GM15510 (cell line): ENCODE results near the gene NRAP.

Source experiments
- POLR2A ChIP-seq: IDR thresholded peaks from 3 replicates; pipeline ENCODE4 v1.6.1; 2011; ENCODE audit warnings: borderline replicate concordance; ENCODE audit not compliant: insufficient read length; ENCODE audit errors: extremely low read depth

Gene NRAP

DNA sequence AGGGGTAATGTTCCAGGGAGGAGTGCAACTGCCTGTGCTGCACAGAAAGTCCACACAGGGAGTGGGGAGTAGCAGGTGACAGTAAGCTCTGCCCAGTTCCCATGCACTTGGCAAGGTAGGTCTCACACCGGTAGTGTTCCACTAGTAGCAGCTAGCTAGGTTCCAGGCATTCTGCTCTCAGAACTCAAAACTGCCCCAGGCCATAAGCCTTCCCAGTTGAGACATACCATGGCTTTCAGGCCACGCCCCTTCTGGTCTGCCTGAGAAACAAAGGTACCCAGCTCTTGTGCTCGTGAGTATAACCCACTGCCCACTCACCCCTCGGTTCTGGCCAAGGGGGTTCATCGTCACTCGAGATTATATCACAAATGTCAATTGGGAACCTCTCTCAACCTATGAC lies 28.4 kb upstream of the NRAP start:
- no peak for TF ChIP-seq POLR2A

DNA sequence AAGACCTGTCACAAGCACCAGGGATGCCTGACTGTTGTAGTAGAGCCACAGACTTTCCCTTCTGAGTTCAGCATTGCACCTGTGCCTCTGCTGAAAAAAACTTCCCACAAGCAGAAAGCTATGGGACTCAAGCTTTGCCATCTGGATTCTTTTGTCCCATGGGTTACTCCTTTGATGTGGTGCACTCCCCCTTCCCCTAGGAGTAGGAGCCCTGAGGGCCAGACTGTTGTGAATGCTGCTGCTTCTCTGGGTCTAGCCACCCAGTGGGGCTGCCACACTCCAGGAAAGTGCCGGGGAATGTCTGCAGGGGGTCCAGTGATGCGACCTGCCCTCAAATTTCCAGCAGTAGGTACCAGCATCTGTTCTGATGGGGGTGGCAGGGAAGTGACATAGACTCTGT lies 27.5 kb upstream of the NRAP start:
- TF ChIP-seq POLR2A, result no peak

DNA sequence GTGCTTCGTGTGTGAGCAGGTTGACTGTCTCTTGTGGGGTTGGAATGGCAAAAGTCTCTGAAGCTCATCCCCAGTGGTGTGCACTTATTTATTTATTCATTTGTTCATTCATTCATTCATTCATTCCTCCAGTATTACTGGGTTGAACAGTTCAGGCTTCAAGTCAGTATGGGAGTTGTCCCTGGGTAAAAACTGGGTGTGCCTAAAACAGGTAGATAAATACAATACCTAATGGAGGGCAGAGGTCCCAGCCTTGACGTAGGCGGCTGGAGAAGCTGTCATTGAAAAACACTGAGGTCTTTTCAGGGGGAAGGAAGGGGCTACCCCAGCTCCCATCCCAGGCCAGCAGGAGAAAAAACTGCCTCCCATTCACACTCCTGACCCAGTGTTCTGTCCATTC lies 26.9 kb upstream of the NRAP start:
- TF ChIP-seq POLR2A, result no peak

DNA sequence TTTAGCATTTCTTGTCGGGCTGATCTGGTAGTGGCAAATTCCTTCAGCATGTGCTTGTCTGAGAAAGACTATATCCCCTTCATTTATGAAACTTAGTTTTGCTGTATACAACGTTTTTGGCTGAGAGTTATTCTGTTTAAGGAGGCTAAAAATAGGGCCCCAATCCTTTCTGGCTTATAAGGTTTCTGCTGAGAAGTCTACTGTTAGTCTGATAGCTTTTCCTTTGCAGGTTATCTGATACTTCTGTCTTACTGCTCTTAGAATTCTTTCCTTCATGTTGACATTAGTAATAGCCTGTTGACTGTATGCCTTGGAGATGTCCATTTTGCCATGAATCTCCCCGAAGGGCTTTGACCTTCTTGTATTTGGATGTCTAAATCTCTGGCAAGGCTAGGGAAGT lies 25.7 kb upstream of the NRAP start:
- no peak for TF ChIP-seq POLR2A

DNA sequence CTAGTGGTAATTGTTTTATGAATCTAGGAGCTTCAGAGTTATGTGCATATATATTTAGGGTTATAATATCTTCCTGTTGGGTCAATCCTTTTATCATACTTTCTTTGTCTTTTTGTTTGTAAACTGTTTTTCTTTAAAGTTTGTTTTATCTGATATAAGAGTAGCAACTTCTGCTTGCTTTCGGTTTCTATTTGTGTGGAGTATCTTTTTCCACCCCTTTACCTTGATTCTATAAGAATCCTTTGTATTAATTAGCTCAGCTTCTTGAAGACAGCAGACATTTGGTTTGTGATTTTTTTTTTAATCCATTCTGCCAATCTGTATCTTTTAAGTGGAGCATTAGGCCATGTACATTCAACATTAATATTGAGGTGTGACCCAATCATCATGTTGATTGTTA lies 25.2 kb upstream of the NRAP start:
- TF ChIP-seq POLR2A, result no peak

DNA sequence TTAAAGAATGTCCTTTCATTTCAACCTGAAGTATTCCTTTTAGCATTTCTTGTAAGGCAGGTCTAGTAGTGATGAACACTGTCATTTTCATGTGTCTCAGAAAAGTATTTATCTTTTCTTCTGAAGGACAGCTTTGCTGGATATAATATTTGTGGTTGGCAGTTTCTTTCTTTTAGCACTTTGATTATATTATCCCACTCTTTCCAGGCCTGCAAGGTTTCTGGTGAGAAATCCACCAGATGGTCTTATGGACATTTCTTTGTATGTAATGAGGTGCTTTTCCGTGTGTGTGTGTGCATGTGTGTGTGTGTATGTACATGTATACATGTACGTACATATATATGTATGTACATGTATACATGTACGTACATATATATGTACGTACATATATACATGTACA lies 23.2 kb upstream of the NRAP start:
- no peak for TF ChIP-seq POLR2A

DNA sequence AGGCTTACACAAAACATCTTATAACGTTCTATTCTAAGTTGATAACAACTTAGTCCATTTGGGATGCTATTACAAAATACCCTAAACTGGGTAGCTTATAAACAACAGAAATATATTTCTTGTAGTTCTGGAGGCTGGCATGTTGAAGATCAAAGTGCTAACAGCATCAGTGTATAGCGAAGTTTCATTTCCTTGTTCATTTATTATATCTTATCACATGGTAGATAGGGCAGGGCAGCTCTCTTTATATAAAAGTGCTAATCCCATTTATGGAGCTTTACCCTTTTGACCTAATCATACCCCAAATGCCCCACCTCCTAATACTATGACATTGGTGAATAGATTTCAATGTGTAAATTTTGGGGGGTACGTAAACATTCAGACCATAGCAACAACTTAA lies 22.2 kb upstream of the NRAP start:
- TF ChIP-seq POLR2A, result no peak

DNA sequence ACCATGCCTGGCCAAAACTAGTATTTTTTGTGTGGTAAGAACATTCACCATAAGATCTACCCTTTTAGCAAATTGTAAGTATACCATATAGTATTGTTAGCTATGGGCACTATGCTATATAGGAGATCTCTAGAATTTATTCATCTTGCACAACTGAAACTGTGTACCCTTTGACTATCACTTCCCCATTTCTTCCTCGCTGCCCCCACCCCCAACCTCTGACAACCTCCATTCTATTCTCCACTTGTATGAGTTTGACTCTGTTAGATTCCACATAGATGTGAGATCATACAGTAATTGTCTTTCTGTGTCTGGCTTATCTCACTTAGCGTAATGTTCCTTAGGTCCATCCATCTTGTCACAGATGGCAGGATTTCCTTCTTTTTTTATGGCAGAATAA lies 19.5 kb upstream of the NRAP start:
- no peak for TF ChIP-seq POLR2A

DNA sequence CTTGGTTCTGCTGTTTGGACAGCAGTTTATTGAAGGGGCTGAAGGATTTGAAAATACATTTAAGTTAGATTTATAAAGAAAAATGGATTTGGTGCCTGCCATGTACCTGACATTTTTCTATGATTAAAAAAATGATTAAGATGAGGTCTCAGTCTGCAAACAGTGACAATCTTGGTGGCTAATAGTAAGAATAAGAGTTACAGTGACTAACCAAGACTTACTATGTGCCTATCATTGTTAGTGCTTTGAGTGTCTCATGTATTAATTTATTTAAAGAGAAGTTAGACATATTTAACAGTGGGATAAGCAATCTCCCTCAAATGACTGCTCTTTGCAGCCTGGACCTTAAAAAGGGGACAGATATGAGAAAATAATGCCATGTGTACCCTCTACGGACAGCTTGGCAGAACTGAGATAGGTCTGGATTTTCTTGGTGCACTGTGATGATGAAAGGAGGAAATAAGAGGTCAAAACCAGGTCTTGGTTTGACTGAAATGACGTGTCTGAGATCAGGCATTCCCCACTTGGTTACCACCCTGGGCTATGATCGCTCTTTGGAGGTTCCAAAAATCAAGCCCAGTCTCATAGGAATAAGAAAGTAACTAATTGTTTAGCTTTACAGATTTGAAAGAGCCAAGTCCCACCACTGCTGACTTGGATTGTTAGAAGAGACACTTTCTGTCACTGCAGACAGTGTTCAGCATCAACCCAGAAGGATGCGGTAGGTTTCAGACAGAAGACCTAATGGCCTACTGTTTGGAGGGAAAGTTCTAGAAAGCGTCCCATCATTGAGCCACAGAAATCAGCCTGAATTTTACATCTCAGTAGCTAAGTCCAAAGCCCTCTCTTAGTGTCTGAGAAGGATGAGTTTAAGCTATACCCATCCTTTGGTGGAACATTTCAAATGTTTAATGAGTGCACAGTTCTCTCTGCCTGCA lies 18.0 kb upstream of the NRAP start:
- TF ChIP-seq POLR2A, result no peak

DNA sequence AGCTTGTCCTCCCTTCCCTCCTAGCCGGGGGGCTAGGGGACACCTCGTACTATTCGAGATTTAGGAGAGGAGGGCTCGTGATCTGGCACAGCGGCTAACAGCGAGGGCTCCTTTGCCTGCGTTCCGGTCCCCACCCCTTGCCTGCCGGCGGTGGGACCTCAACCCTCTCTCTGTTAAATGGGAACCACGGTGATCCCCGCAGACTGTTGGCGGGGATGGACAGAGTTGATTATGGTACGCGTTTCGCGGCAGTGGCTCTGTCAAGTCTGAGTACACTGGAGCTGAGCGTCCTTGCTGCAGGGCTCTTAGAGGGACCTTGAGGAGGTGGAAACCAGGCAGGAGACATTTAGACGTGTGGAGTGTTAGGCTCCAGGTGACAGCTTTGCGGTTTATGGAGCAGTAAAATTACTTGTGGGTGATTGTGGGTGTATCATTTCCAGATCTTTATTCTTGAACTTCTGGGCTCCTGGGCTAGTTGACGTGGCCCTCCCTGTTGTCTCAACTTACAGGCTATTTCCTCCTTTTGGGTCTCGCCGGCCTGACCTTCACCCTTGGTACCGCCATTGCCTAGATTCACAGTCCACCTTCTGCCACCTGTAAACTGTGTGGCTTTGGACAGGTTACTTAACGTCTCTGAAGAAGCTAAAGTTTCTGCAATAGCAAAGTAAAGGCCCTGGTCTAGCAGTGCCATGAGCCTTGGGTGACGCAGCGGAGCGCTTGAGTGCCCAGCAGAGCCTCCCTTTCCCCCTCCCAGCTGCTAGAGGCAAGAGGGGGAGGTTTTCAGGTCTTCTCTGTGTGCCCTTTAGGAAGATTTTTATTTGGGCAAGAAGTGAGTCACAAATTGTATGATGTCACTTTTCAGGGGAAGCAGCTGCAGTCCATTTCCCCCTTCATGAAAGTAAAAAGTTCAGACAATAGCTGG lies 16.6 kb upstream of the NRAP start:
- peak; percentile 11 for TF ChIP-seq POLR2A

DNA sequence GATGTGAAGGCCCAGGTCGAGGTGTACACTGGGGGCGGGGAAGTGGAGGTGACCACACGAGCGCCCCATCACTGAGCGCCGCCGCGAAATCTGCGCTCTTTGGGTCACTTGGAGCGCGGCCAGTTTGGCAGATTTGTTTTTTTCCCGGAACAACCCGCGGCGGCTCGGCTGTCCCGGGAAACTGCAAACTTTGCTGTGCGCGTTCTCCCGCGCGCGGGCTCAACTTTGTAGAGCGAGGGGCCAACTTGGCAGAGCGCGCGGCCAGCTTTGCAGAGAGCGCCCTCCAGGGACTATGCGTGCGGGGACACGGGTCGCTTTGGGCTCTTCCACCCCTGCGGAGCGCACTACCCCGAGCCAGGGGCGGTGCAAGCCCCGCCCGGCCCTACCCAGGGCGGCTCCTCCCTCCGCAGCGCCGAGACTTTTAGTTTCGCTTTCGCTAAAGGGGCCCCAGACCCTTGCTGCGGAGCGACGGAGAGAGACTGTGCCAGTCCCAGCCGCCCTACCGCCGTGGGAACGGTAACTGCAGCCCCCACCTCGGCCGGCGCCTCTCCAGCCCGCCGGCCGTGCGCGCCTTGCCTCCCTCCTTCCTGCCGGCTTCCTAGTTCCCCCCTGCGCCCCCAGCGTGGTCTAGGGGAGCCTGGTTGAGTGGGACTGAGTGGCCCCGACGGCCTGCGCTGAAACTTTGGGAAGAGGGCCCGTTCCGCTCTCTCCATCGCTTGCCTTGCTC lies 15.8 kb upstream of the NRAP start, which contains the start of gene CASP7:
Gene CASP7 (plus strand): TSS at position 450 of the 727 bp plus-strand sequence. CDS start 17,582 bp downstream, outside the sequence.
- peak; percentile 64 for TF ChIP-seq POLR2A

DNA sequence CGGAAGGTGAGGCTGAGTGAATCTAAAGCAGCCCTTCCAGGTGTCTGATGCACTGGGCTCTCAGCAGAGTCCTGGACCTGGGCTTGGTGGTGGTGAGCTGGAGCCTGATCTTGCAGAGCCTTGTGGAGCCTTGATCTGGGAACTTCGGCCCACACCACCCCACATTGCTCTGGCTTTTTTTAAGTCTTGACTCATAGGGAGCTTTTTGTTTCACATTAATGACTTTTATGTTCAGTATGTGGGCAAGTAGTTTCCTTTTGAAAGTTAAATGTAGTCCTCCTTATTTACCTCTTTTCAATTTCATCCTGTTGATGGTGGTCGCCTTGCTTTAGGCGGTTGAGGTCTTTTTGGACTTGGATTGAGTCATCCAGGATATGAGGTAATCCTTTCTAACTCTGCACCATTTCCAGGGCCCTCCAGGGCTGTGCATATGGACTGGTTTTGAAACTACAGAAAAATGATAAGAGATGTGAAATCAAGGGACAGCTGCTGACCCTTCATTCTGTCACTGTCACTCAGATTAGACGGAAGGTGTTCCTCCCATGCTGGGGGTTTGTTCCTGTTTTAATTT lies 2.9 kb upstream of the NRAP start:
- TF ChIP-seq POLR2A, result no peak

DNA sequence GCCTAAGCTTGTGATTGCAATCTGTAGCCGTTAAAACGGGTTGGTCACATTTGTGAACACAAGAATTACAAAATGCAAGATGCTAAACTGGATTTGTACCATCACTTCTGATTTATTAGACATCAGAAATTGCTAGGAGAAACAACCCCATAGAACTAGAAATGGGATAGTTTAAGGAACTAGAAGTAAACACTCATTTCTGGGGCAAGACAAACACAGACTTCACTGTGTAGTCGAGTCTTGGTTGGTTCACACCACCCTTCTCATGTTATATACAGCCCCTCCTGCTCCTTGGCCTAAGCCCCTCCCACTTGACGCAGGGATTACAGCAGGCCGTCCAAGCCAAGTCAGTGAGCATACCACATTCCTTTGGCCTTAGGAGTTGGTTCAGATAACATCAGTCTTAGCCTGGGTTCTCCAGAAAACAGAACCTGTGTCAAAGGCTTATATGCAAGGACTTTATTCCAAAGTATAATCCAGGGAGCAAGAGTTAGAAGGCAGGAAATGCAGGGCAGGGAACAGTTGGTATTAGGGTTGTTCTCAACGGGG lies 2.0 kb upstream of the NRAP start:
- no peak for TF ChIP-seq POLR2A

DNA sequence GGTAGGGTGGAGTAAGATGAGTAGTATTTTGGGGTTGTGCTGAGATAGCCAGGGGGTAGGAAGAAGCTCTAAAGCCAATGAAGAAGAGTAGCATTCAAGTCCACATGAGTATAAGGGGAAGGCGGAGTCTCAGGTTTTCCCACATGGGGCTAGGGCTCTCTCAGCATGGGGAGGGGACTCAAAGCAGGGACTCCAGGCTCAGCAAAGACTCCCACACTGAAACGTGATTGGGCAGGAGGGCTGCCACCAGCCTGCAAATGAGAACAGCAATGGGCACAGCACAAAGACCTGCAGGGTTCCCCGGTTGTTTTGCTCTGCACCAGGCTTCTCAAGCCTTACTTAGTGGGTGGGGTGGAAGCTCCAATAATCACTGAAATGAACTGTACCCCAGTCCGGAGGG lies 1.5 kb upstream of the NRAP start:
- TF ChIP-seq POLR2A, result no peak

DNA sequence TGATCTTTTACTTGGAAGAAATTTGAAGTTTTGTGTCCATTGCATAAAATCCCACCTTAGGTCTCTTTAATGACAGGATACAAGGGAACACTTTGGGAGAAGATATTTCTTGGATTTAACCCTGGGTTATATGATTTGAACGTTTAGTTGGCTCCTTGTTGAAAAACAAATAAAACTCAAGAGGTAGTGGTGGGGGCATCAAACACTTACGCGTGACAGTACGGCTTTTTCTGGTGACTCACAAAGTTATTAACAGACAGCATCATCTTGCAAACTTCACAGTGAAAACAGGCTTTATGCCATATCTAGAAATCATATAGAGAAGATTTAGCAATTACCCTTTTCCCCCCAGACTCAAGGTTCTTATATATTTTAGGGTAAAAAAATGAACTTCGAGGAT lies 699 bp downstream of the NRAP start:
- TF ChIP-seq POLR2A, result no peak

DNA sequence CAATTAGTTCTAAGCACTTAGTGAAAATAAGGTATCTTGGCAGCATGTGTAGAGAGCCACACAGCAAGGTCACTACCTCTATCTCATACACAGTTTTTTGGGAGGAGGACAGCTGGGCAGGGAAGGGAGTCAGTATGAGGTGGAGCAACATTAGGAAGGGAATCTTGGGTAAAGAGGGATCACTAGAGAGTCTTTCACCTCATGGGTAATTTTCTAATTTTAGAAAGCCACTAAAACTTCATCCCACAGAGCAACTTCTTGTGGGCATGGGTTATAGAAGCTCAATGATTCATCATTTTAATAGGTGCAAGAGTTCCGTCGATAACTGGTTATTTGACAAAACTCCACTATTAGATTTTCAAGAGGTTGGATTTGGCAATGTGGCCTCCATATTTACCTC lies 2.5 kb downstream of the NRAP start:
- no peak for TF ChIP-seq POLR2A
